IPS DF 4.7 (cell line): ENCODE results near the gene HSD17B8.

Experiments used
- DNase-seq: peaks from one replicate; pipeline ENCODE4 v3.0.0-alpha.2; 2013; ENCODE audit warnings: low spot score; ENCODE audit errors: extremely low read depth

Gene HSD17B8

DNA sequence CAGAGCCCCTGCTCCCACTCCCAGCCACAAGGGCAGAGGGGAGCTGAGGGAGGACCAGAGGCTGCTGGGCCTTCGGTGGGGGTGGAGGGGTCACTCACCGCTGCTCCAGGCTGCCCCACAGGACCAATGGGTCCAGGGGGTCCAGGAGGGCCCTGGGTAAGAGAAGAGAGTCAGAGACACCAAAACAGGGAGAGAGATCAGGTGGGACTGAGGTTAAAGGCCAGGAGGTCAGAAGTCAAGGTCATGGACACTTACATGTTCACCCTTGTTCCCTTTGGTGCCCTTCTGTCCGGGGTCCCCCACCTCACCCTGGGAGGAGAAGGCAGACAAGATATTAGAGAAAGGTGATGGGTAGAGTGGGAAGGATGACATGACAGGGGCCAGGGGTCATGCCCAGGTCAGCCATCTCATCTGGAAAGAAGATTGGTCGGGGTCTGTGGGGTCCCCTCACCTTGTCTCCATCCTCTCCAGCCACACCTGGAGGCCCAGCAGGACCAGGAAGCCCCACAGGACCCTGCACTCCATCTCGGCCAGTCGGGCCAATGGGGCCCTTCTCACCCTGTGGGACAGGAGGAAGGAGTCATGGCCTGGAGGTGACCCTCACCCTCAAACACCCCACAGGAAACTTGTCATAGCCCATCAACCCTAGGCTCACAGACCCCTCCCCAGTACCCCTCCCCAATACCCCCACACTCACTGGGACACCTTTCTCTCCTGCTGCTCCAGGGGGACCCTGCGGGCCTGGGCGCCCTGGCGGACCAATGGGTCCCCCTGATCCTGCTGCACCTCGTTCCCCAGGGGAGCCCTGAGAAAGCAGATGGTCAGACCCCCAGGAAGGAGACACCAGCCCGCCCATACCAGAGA is 33.2 kb upstream of the HSD17B8 start:
- no peak for DNase-seq

- no peak for DNase-seq
Observed at GRCh38 chr6:33171880-33172687, 32.4 kb upstream of the HSD17B8 start.

DNA sequence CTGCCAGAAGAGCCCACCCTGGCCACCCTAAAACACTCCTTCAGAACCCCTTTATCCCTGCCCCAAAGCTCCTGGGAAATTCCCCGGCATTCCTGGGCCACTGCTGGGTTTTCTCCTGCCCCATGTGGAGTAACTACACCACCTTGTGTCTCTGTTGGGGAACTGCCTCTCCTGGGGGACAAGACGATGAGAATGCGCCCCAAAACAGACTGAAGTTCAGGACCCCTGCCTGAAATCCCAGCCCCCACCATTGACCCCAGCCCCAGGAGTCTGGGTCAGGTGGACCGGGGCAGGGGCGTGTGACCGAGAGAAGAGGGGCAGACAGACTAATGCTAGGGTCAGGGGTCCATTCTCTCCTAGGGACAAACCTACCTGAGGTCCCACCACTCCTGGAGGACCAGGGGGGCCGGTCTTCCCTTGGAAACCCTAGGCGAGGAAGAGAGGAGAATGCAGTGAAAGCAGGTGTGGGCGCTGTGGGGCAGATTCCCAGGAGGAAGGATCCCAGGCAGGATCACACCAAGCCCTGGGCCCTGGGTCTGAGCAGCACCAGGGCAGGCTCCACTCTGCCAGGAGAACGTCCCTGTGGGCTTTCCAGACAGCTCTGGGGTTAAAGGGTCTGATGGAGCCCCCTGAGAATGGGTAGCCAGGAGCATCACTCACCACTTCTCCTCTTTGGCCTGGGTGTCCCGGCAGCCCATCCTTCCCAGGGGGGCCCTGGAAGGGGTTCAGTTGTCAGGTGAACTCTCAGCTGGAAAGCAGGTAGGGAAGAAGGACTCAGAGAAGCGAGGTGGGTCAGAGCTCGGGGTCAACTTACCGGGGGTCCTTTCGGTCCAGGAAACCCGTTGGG is 31.5 kb upstream of the HSD17B8 start:
- DNase-seq: no peak

DNA sequence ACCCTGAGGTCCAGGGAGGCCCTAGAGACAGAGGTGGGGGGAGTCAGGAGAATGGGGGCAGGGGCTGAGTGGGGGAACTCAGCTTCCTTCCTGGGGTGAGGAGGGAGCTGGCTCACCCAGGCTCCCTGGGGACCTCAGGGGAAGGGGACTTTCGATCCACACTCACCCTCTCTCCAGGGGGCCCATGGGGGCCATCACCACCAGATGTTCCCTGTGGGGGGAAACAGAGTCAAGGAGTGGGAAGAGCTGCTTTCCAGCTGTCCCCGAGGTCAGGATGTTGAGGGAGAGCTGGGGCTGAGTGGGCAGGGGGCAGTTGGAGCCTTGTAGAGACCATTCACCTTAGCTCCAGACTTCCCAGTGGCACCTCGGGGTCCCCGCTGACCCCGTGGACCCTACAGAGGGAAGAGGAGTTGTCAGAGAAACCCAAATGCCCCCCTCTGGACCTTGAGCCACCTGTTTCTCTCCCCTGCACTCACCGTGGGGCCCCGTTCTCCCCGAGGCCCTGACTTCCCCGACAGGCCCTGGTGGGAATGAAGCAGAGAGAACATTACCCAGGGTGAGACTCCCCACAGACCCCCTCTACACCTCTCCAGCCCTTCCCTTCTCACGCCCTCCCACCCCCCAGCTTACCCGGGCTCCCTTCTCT is 30.8 kb upstream of the HSD17B8 start:
- no peak for DNase-seq

DNA sequence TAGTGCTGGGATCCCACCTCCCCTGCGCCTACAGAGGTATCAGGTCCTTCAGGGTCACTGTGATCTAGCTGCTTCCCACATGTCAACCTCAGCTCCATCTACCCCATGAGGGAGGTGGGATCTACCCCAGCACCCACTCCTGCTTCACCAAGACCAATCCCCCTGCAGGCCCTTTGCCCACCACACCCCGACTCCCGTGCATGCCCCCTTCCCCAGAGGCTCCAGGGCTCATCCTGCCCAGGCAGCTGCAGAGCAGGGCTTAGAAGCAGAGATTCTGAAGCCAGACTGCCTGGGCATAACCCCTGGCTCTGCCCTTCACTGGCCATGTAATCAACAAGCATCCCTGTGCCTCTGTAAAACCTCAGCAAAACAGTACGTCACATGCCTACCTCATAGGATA is 29.7 kb upstream of the HSD17B8 start:
- no peak for DNase-seq

- no peak for DNase-seq
Observed at GRCh38 chr6:33175436-33176069, 28.9 kb upstream of the HSD17B8 start.

- DNase-seq: no peak
Observed at GRCh38 chr6:33176906-33177305, 27.5 kb upstream of the HSD17B8 start.

- no peak for DNase-seq
Observed at GRCh38 chr6:33177552-33178446, 26.7 kb upstream of the HSD17B8 start.

DNA sequence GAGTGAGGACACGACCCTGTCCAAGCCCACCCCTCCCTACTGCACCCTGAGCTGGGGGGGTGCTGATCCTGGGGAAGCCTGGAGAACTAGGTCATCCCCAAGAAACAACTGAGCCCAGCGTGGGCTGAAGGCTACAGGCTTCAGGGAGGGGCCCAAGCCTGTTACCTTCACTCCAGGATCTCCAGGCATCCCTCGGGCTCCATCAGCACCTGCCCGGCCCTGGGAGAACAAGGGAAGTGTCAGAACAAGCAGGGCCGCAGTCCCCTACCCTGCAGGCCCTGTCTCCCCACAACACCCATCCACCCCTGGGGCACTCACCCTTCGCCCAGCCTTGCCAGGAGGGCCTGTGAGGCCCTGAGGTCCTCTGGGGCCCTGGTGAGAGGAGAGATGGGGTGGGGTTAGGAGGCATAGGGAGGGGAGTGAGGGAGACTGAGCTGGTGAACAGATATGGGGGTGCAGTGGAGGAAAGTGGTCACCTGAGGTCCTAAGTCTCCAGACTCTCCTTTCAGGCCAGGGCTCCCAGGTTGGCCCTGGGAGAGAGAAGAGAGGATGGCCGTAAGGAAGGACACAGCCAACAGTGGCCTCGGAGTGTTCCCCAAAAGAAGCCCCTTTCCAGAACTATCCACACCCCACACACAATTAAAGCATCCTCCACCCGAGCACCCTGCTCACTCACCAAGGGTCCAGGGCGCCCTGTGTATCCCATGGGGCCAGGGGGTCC is 25.5 kb upstream of the HSD17B8 start:
- DNase-seq: no peak

DNA sequence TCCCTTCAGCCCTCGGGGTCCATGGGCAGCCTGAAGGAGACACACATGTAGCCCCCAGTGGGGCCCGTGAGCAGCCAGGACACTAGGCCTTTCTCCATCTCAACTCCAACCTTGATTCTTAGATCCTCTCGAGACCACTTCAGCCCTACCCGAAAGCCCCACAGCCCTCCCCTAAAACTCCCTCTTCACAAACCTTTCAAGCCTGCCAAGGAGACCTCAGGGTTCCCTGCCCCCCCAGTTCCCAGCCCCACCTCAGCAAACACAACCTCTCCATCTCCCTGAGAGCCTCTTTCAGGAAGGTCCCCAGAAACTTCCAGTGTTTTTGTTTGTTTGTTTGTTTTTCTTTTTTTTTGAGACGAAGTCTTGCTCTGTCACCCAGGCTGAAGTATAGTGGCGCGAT is 23.3 kb upstream of the HSD17B8 start:
- DNase-seq: no peak

GRCh38 chr6:33183071-33183683 is 21.3 kb upstream of the HSD17B8 start:
- DNase-seq: no peak

DNA sequence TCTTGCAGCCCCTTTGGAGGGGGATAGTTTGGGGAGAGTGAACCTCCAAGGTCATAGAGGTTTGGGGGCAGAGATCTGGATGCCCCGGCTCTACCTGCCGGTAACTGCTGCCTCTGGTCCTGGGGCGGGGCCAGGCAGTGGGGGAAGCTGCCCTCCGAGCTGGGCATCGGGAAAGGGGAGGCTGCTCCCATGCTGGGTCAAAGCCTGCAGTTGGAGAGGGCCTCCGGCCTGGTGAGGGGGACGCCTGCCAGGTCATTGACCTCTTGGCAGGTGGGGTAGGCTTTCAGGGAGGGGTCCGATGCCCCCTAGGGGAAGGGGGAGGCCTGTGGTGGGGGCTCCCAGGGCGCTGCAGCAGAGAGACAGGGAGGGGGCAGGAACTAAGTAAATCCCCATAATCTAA is 19.3 kb upstream of the HSD17B8 start:
- no peak for DNase-seq

GRCh38 chr6:33185654-33186187 is 18.7 kb upstream of the HSD17B8 start:
- DNase-seq: no peak

GRCh38 chr6:33187809-33188208 is 16.6 kb upstream of the HSD17B8 start:
- DNase-seq: no peak

- DNase-seq: no peak
Observed at GRCh38 chr6:33189164-33189563, 15.3 kb upstream of the HSD17B8 start.

- no peak for DNase-seq
Observed at GRCh38 chr6:33189625-33190448, 14.6 kb upstream of the HSD17B8 start.

- no peak for DNase-seq
Observed at GRCh38 chr6:33190504-33191107, 13.8 kb upstream of the HSD17B8 start.
